HG02938 (cell line): ENCODE data around the gene MCRIP2.

ENCODE experiments used
- ATAC-seq: cut with Tn5 transposase; IDR thresholded peaks from one replicate; pipeline ENCODE4 v1.9.1; 2021; ENCODE audit warnings: mild to moderate bottlenecking, moderate library complexity; ENCODE audit not compliant: unreplicated experiment

Gene MCRIP2

GRCh38 chr16:631808-632358 lies 9.7 kb upstream of the MCRIP2 start:
- ATAC-seq = no peak

GRCh38 chr16:632486-633335 lies 8.9 kb upstream of the MCRIP2 start:
- no peak for ATAC-seq

GRCh38 chr16:633336-634050 lies 8.1 kb upstream of the MCRIP2 start:
- ATAC-seq = no peak

- no peak for ATAC-seq
These were observed 7.5 kb upstream of the MCRIP2 start for GRCh38 chr16:634051-634670.

- no peak for ATAC-seq
These were observed 6.6 kb upstream of the MCRIP2 start for GRCh38 chr16:634996-635395.

- no peak for ATAC-seq
These were observed 5.9 kb upstream of the MCRIP2 start for GRCh38 chr16:635573-636205.

- peak; percentile 69 for ATAC-seq
These were observed 5.2 kb upstream of the MCRIP2 start, which contains the start of gene METTL26 for GRCh38 chr16:636206-637080. METTL26 (minus strand) TSS chr16:636305; CDS start chr16:636290, 15 bp downstream.

GRCh38 chr16:637081-638018 lies 4.3 kb upstream of the MCRIP2 start:
- ATAC-seq = no peak

- no peak for ATAC-seq
These were observed 3.5 kb upstream of the MCRIP2 start for GRCh38 chr16:638034-638543.

- ATAC-seq = no peak
These were observed 2.8 kb upstream of the MCRIP2 start for GRCh38 chr16:638836-639235.

- no peak for ATAC-seq
These were observed 1.0 kb upstream of the MCRIP2 start for GRCh38 chr16:640614-641013.

- no peak for ATAC-seq
These were observed 791 bp downstream of the MCRIP2 start for GRCh38 chr16:642189-643049.

- no peak for ATAC-seq
These were observed 1.4 kb downstream of the MCRIP2 start for GRCh38 chr16:643050-643368.

GRCh38 chr16:644556-644955 lies 2.9 kb downstream of the MCRIP2 start:
- ATAC-seq = no peak

- no peak for ATAC-seq
These were observed 4.4 kb downstream of the MCRIP2 start for GRCh38 chr16:645852-646678.

GRCh38 chr16:646679-647172 lies 5.1 kb downstream of the MCRIP2 start:
- ATAC-seq = no peak
